PC-3 (cell line): ENCODE measurements around the gene ADRM1. TPM values are rescaled to one million over a fixed set of nuclear protein-coding genes. Genes with fewer than 3 reads are reported as not detected.

ENCODE experiments used
- ATAC-seq: fragments of 200-7000 bp; cut with Tn5 transposase; 2 replicates; pipeline ENCODE4 v1.9.1; 2020; ENCODE audit warnings: mild to moderate bottlenecking, moderate library complexity
- BruUV-seq: library from RNA; stranded (reverse); fragments of 400-500 nt; replicated peaks from 2 replicates; lab custom pipeline; 2021; lab: Mats Ljungman, UMichigan
- CTCF ChIA-PET: fragments of 300-600 bp; sonication (Branson Sonifier 250); formaldehyde crosslinking; loops from one replicate; lab custom pipeline; 2022; ENCODE audit warnings: antibody characterized with exemption; lab: Charles Lee
- POLR2A ChIA-PET: fragments of 300-600 bp; sonication (Branson Sonifier 250); formaldehyde crosslinking; loops from one replicate; lab custom pipeline; 2022; ENCODE audit warnings: antibody characterized with exemption; ENCODE audit not compliant: unreplicated experiment; lab: Charles Lee
- DNase-seq: peaks from one replicate; pipeline ENCODE4 v3.0.0-alpha.2; 2015
- H2AFZ ChIP-seq: fragments of 300-600 bp; sonication (generic); 2 replicates; pipeline ENCODE4 v1.6.0; 2016; ENCODE audit warnings: antibody characterized with exemption, low read length
- H3F3A ChIP-seq: fragments of 300-600 bp; sonication (generic); one replicate; pipeline ENCODE4 v1.6.0; 2017; ENCODE audit warnings: antibody characterized with exemption, low read length, control low read depth, mild to moderate bottlenecking; ENCODE audit not compliant: unreplicated experiment
- H3K27ac ChIP-seq: fragments of 300-600 bp; sonication (generic); 2 replicates; pipeline ENCODE4 v1.5.1; 2016; ENCODE audit warnings: mild to moderate bottlenecking, low read length
- H3K27me3 ChIP-seq: fragments of 300-600 bp; sonication (generic); 2 replicates; pipeline ENCODE4 v1.6.1; 2016; ENCODE audit warnings: low read length, mixed read lengths
- H3K36me3 ChIP-seq: fragments of 300-600 bp; sonication (generic); 2 replicates; pipeline ENCODE4 v1.6.1; 2016; ENCODE audit warnings: low read depth, mixed run types, low read length, mixed read lengths
- H3K4me1 ChIP-seq: fragments of 300-600 bp; sonication (generic); 2 replicates; pipeline ENCODE4 v1.5.1; 2016; ENCODE audit warnings: low read length; ENCODE audit not compliant: insufficient read depth
- H3K4me2 ChIP-seq: fragments of 300-600 bp; sonication (generic); 2 replicates; pipeline ENCODE4 v1.6.0; 2016; ENCODE audit warnings: low read length
- H3K4me3 ChIP-seq: fragments of 300-600 bp; sonication (generic); 2 replicates; pipeline ENCODE4 v1.5.1; 2016; ENCODE audit warnings: mild to moderate bottlenecking, low read length, mixed read lengths
- H3K79me2 ChIP-seq: fragments of 300-600 bp; sonication (generic); 2 replicates; pipeline ENCODE4 v1.6.1; 2017; ENCODE audit warnings: low read length, mixed read lengths
- H3K9ac ChIP-seq: fragments of 300-600 bp; sonication (generic); 2 replicates; pipeline ENCODE4 v1.6.0; 2016; ENCODE audit warnings: mild to moderate bottlenecking, low read length
- H3K9me2 ChIP-seq: fragments of 300-600 bp; sonication (generic); replicated peaks from 2 replicates; pipeline ENCODE4 v1.6.1; 2016; ENCODE audit warnings: mixed run types, low read length, mixed read lengths
- H3K9me3 ChIP-seq: fragments of 300-600 bp; sonication (generic); 2 replicates; pipeline ENCODE4 v1.6.1; 2016; ENCODE audit warnings: low read length, mixed read lengths
- H4K20me1 ChIP-seq: fragments of 300-600 bp; sonication (generic); 2 replicates; pipeline ENCODE4 v1.6.1; 2016; ENCODE audit warnings: low read length, mixed read lengths
- CTCF ChIP-seq: fragments of 300-600 bp; sonication (generic); conservative IDR thresholded peaks from 2 replicates; pipeline ENCODE4 v1.5.1; 2017; ENCODE audit warnings: antibody characterized with exemption, low read depth, mild to moderate bottlenecking, low read length
- EZH2 ChIP-seq: fragments of 300-600 bp; sonication (generic); IDR thresholded peaks from one replicate; pipeline ENCODE4 v1.6.1; 2017; ENCODE audit warnings: antibody characterized with exemption, mild to moderate bottlenecking, low read length; ENCODE audit not compliant: unreplicated experiment
- EZH2phosphoT487 ChIP-seq: fragments of 300-600 bp; sonication (generic); IDR thresholded peaks from 2 replicates; pipeline ENCODE4 v1.6.1; 2018; ENCODE audit warnings: mild to moderate bottlenecking, antibody characterized with exemption, low read length, borderline replicate concordance
- intact Hi-C: fragments of 100-400 bp; cut with micrococcal nuclease; formaldehyde crosslinking; loops from 2 replicates; pipeline ENCODE4 v1.9.0; 2023
- total RNA-seq: library from RNA; depleted of rRNA; stranded (reverse); fragments of >200 nt; gene quantifications from 2 replicates; pipeline ENCODE4 v1.2.3, GENCODE V29; 2014

Gene ADRM1
- total RNA-seq, 1 experiment from 2014 or later: 374 TPM

- ChIA-PET CTCF (no interaction called here), POLR2A (interaction anchor here (0.6 kb wide), 1 partner anchor 119 kb away, joined by 3 read pairs; no protein-coding TSS in a partner anchor)
- Histone ChIP-seq H3K4me1 (peaks cover 2% of the 10 kb centered on the region), H3K4me2 (no peak overlapping the region), H3K27ac (no peak overlapping the region), H3K9me3 (no peaks in the 10 kb centered on the region), H3K36me3 (peaks cover 19% of the 10 kb centered on the region), H3F3A (no peaks in the 10 kb centered on the region), H3K9ac (no peak overlapping the region), H2AFZ (no peak overlapping the region), H3K9me2 (no peaks in the 10 kb centered on the region), H3K79me2 (peaks cover 20% of the 10 kb centered on the region), H4K20me1 (peaks cover 15% of the 10 kb centered on the region), H3K27me3 (no peaks in the 10 kb centered on the region), H3K4me3 (no peak overlapping the region)
- no peak for DNase-seq
- intact Hi-C loops: loop anchor here (5.0 kb wide), 2 partner anchors 68 to 198 kb away; partner anchors contain the start of gene LAMA5
- TF ChIP-seq EZH2phosphoT487: no peak
- TF ChIP-seq CTCF: no peak
- no peak for TF ChIP-seq EZH2
- BruUV-seq: no TSS peak
- no peak for ATAC-seq
These were observed 3.0 kb upstream of the ADRM1 start for GRCh38 chr20:62299666-62300236.

- Histone ChIP-seq H3K4me2 (no peak overlapping the region), H3K27me3 (no peaks in the 10 kb centered on the region), H3K9me3 (no peaks in the 10 kb centered on the region), H3K9ac (no peak overlapping the region), H2AFZ (no peak overlapping the region), H3K4me1 (peaks cover 7% of the 10 kb centered on the region), H3K27ac (no peak overlapping the region), H3K79me2 (peaks cover 26% of the 10 kb centered on the region), H3F3A (peaks cover 2% of the 10 kb centered on the region), H3K36me3 (peaks cover 22% of the 10 kb centered on the region), H4K20me1 (peaks cover 20% of the 10 kb centered on the region), H3K9me2 (no peaks in the 10 kb centered on the region), H3K4me3 (no peak overlapping the region)
- POLR2A ChIA-PET: interaction anchor here (0.6 kb wide), 1 partner anchor 118 kb away, joined by 3 read pairs; no protein-coding TSS in a partner anchor
- DNase-seq (no peak), ATAC-seq (no peak)
- TF ChIP-seq EZH2phosphoT487 (no peak), EZH2 (no peak), CTCF (no peak)
- CTCF ChIA-PET: no interaction called here
- intact Hi-C loops: loop anchor here (5.0 kb wide), 2 partner anchors 67 to 197 kb away; partner anchors contain the start of gene LAMA5
- no TSS peak for BruUV-seq
These were observed 2.5 kb upstream of the ADRM1 start for GRCh38 chr20:62300319-62300718.

GRCh38 chr20:62301111-62301668 is 1.6 kb upstream of the ADRM1 start:
- no peak overlapping the region for H2AFZ ChIP-seq
- ATAC-seq (no peak), DNase-seq (no peak)
- no TSS peak for BruUV-seq
- H3F3A ChIP-seq: peaks cover 8% of the 10 kb centered on the region
- H3K27ac ChIP-seq: no peak overlapping the region
- no peak overlapping the region for H3K4me3 ChIP-seq
- ChIA-PET POLR2A (no interaction called here), CTCF (no interaction called here)
- H3K9me2 ChIP-seq: no peaks in the 10 kb centered on the region
- peaks cover 16% of the 10 kb centered on the region for H3K4me1 ChIP-seq
- H3K36me3 ChIP-seq: peaks cover 26% of the 10 kb centered on the region
- intact Hi-C loops: loop anchor here (5.0 kb wide), 2 partner anchors 66 to 196 kb away; partner anchors contain the start of gene LAMA5
- TF ChIP-seq EZH2phosphoT487: no peak
- no peak for TF ChIP-seq EZH2
- no peak for TF ChIP-seq CTCF
- peaks cover 29% of the 10 kb centered on the region for H4K20me1 ChIP-seq
- H3K27me3 ChIP-seq: no peaks in the 10 kb centered on the region
- no peak overlapping the region for H3K4me2 ChIP-seq
- H3K79me2 ChIP-seq: peaks cover 34% of the 10 kb centered on the region
- H3K9me3 ChIP-seq: no peaks in the 10 kb centered on the region
- no peak overlapping the region for H3K9ac ChIP-seq
